IPS DF 4.7 (cell line): ENCODE data around the gene CCNQ.

ENCODE experiments used
- DNase-seq: peaks from one replicate; pipeline ENCODE4 v3.0.0-alpha.2; 2013; ENCODE audit warnings: low spot score; ENCODE audit errors: extremely low read depth

CCNQ gene

DNA sequence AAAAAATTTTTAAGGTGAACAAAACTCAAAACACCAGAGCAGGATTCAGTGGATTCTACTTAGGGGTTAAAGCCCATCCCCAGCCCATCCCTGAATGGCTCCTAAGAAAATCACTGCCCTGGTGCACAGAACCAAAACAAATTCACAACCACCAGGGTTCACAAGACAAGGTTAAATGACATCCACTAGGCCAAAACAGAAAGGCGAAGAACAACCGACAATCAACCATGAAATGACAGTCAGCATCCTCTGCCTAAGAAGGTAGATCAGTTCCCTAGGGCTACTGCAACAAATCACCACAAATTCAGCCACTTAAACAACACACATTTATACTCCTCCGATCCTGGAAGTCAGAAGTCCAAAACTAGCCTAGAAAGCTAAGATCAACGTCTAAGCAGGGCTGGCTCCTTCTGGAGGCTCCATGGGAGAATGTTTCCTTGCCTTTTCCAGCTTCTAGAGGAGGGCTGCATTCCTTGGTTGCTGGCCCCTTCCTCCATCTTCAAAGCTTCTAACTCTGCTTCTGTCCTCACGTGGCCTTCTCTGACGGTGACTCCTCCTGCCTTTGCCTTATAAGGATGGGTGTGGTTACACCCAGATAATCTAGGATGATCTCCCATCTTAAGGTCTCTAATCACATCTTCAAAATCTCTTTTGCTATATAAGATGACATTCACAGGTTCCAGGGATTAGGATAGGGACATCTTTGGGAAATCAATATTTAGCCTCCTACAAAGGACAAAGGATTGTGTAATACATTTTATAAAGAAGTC lies 1.8 kb downstream of the CCNQ start:
- no peak for DNase-seq

DNA sequence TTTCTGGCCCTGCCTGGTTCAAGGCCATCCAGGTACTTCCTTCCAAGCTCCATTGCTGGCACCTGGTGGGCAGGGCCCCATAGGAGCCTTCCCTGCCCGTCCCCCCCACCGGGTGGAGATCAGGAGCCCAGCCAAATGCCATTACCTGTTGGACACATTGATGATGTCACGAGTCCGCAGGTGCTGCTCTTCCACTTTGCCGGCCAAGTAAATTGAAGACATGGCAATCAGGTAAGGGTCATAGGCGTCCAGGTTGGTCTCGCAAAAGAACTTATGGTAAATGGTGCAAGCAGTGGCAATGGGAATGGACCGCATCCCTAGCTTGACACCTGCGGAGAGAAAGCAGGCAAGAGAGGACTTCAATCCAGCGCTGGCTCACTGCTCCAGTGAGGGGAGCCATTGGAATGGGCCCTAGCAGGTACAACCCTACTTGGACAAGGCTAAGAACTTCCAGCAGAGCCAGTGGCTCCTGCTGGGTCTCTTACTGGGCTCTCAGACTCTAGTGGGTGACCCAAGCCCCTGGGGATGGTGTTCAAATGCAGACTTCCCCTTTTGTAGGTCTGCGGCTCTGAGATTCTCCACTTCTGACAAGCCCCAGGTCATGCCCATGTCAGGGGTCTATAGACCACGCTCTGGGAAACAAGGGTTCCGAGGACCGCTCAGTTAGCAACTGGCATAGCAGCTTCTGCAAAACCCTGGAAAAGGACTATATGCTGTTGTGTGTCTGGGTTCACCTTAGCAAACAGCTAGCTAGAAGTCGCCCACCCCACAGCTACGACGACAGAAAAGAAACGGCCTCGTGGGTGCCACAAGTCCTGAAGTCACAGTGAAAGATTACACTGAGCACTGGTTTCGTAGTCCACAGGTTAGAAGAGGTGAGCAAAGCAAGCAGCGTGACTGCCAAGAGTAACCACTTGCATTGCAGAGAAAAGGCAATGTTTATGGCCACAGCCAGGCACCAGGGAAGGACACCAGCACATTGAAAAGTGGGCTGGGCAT lies 2.8 kb downstream of the CCNQ start:
- DNase-seq: no peak

DNA sequence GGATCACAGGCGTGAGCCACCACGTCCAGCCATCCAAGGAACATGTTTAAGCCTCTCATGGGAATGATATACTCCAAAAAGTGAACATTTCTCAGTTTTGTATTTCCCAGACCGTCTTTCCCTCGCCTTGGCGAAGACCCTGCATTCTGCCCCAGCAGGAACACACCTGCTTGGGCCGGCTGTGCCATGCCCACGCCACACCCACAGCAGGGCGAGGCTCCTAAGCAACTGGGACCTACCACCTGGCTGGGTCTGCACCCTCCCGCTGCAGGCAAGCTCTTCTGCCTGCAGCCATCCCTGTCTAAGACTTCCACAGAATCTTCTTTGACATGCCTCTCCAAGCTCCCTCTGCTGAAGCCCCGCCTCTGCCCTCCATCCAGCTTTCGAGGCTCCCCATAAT lies 3.6 kb downstream of the CCNQ start:
- DNase-seq: no peak

DNA sequence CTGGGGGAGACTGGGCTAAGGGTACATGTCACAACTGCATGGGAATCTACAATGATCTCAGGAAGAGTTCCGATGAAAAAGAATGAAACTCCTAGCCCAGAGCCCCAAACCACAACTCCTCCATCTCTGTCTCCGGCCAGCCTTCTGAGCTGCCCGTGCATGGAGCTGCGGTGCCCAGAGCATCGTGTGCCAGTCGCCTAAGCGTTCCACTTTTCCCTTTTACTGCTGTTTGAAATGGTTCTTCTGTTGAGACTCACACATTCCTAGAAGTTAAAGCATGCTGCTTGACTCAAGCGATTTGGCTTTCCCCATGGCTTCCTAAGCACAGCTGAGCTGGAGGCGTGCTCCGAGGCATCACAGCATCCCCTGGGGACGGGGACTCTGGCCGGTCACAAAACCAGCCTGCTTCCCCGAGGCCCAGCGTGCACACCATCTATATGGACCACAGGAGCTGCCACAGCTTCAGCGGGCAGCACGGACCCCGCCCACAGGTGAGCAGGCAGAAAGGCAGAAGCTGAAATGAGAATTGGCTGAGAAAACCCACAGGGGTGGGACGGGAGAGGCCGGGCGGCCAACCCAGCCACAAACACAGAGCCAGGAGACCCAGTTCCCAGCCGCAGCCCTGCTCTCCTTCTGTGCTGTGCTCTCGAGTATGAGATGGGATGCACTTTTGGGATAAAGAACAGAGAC lies 5.0 kb downstream of the CCNQ start:
- no peak for DNase-seq

DNA sequence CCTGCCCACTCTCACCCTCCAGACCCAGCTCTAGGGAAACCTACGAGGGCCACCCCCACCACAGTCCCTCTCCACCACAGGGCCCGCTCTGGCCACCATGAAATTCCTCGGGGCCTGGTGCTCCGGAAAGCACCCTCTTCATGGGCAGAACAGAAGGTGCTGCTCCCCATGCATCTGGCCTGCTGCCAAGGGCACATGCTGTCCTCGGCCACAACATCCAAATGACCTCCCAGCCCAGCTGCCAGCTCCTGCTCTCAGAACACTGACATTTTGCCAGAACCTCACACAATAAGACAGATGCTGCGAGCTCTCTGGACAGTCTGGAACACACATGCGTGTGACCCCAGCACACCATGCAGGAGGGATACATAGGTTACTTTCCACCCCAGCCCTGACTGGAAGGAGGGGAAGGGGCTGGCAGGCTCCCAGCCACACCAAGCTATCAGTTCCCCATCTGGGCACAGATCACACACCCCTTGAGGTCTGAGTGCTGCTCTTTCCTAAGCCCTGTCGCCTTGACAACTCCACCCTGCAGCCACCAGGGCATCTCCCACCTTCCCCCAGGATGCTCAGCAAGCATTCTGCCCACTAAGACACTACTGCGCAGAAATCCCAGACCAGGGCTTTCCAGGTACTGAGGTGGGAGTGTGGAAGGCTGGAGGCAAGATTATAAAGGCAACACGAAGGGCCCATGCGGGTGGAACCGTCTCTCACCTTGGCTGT lies 5.8 kb downstream of the CCNQ start:
- DNase-seq: no peak

DNA sequence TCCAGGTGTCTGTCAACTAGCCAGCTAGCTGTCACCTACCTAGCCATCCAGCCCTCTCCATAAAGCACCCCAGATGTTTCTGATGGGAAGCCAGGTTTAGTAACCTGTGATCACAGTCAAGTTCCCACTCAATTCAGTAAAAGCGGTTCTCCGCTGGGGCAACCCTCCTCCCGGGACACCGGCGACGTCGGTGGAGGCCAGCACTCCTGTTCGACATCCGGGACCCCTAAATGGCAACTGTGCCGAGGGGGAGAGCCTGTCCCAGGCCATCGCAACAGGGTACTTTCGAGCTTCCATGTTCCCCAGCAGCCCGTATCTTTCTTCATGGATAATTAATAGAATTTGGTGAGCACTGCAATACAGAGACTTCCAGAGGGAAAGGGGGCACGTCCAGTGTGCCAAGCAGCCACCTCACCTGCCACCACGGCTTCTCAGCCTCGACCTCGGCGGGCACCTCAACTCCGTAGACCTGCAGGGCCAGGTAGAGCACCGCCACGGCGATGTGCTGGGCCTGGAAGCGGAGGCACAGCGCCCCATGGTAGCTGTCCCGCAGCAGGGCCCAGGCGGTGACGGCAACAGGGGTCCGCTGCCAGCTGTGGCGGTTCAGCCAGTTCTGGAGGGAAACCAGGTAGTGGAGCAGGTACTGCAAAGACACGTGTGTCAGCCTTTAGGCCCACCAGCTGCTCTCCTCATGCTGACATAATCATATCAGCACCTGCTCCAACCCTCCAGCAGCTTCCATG lies 6.7 kb downstream of the CCNQ start:
- DNase-seq: no peak

DNA sequence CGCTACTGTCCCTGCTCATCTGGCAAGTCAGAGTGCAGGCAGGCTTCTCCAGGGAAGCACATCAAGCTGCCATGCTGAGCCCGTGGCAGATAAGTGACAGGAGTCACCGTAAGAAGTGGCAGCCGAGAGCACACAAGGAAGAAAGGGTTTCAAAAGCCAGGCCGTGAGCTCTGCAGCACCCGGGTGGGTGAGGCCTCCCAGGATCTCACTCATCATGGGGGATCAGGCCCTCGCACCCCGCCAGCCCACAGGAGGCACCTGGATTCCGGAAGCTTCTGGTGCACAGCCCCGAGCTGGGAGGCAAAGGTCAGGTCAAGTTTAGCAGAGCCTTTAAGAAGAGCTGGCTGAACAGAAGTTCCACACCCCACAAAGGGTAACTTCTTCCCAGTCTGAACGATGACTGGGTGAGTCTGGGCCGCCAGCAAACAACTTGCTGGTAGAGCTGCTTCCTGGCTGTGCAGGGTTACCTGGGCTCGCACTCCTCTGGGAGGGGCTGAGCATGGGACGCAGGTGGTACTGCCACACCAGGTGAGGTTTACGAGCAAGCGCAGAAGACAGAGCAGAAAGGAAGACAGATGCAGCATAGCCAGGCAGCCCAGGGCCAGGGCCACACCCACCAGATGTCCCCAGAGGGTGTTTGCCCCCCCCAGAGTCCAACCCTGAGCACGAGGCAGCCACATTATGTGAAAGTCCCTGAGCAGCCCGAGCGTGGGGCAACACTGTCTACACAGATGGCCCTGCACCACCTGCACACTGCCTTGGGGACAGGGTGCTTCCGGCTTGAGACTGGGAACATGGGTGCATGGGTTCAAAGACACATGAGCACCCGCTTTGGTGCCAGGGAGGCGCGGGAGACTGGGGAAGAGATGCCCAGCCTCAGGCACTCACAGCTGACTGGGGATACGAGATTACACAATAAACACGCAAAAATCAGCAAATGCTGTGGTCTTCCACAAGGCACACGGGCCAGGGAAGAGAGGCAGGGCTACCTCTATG lies 7.7 kb downstream of the CCNQ start:
- DNase-seq: no peak

DNA sequence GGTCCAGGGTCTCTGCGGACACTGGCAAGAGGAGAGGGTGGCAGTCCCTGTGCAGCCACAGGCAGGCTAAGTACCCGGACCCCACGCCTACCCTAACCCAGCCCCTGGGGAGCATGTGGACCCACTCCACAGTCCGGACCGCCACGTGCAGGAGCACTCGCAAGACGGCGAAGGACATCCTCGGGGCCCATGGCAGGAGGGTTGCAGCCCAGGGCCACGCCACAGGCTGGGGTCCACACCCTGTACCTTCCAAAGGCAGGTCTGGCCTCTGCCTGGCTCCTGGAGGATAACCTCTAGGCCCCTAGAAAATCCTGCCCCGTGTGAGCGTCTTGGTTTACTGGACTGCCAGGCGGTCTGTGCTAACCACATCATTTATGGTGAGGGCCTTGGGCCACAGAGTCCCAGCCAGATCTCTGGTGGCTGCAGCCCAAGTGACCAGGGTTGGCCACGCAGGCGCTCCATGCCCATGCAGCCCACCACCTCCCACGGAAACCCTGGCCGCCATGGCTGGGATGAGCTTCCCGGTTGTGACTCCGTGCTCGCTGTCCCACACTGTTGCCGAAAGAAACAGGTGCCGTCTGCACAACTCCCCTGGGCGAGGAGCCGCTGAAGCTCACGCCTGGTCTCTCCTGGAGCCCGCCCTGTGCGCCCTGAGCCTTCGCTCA lies 10.0 kb downstream of the CCNQ start:
- no peak for DNase-seq

DNA sequence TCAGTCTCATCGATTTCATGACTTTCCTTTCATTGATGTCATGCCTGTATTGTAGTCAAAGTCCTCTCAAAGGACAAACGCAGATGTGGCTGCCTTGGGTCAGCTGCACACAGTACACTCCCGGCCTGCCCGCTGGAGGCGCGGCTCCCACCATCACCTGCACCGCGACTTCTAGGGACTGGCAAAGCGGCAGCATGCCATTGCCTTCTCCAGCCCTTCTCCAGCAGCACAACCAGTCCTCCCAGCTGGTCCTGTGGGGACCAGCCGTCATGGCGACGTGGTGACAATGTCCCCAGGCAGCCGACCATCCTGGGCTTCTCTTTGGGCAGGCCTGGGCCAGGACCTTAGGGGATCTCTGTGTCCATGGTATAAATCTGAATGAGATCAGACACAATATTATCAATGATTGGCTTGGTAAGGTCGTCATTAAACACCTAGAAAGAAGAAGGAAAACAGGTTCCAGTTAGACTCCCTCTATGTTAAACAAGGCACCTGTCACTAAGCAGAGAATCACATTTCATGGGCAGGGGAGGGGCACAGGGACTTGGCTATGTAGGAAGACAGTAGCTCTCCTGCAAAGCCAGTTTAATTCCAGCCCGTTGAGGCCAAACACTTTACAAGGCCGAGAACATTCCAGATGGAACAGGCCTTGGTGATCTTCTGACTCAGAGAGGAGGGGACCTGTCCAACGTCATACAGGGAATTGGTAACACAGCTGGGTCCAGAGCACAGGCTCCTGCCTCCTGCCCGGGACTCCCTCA lies 10.7 kb downstream of the CCNQ start:
- DNase-seq: no peak

DNA sequence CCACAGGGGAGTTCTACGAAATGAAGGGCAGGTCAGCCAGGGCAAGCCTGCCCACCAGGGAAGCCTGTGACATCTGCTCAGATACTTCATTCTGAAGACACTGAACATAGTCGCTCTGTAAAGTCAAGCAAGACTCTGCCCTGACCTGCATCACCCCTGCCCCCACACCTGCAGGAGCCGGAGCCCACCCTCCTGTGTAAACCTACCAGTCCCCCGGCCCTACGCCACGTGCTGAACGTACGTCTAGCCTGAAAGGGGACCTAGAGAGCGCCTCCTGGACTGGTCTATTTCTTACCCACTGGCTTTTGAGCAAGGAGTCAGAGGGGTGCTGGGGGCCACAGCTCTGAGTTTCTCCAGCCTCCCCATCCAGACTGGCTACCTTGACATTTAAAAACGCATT lies 11.6 kb downstream of the CCNQ start:
- no peak for DNase-seq

DNA sequence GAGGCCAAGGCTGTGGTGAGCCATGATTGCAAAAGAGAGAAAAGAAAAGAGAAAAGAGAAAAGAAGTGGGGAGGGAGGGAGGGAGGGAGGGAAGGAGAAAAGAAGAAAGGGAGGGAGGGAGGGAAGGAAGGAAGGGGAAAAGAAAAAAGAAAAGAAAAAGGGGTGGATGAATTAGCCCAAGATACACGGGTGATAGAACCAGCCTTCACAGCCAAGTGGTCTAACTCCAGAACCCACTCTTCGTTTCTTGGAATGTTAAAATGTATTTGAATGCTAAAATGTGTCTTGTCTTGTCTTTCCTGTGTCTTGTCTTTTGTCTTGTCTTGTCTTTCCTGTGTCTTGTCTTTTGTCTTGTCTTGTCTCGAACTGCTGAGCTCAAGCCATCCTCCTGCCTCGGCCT lies 13.1 kb downstream of the CCNQ start:
- DNase-seq: no peak

DNA sequence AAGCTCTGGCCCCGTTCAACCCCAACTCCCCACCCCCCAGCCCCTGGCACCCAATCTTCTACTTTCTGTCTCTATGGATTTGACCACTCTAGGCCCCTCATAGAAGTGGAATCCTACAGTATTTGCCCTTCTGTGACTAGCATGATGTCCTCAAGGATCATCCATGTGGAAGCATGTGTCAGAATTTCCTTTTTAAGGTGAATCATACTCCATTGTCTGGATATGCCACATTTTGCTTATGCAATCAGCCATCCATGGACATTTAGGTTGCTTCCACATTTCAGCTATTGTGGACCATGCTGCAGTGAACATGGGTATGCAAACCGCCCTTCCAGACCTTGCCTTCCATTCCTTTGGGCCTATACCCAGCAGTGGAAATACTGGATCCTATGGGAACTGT lies 15.5 kb downstream of the CCNQ start:
- no peak for DNase-seq

DNA sequence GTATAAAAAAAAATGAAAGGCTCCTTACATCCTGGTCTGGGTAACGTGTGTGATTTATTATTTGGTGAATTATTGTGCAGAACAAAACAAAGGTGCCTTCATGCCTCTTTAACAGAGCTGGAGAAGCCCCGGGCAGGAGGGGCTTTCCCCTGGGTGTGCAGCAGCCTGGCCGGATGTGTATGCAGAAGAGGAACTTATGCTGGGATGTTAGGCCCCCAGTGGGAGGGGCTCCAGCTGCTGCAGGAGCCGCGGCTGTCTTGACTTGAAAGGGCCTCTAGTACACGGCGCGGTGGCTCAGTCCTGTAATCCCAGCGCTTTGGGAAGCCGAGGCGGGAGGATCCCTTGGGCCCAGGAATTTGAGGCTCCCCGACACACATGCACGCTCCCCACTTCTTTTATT lies 16.0 kb downstream of the CCNQ start:
- no peak for DNase-seq

DNA sequence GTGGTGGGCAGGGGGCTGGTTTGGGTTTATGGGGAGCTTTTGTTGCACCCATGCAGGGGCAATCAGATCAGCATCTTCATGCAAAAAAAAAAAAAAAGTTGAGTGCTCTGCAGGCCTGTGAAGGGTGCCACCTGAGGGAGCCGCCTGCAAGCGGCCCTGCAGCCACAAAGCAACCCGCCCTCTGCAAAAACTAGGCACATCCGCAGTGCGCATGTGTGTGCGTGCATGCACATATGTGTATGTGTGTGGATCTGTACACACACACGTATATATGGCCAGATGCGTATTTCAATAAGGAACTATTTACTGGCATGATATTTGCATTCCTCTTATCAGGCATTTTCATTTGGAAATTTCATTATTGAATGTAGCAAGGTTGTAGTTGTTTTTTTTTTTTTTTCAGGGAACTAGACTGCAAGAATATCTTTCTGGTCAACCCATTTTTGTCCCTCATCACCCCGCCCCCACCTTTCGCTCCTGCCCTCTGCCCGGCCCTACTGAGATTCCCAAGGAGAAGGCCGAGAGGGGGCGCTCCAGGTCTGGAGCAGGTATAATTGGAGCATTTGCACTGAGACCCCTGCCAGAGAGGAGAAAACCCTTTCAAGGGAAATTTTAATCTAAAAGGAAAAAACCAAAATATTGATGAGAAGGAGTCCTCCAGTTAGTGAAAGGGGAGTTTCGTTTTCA lies 18.1 kb downstream of the CCNQ start:
- DNase-seq: no peak

DNA sequence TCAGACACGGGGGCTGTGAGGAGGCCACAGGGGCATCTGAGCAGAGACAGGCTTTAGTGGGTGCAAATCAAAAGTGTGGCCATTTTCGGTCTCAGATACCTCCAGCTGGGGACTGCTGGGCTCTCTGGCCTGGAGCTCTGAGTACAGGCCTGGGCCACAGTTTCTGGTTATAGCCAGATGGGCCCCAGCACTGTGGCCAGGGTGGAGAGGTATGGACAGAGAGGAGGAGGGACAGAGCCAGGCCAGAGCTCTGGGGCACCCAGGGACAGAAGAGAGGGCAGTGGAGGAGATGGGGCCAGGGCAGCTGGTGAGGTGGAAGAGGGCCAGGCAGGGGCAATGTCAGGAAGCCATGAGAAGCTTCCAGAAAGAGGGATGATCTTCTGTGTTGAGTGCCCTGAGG lies 20.1 kb downstream of the CCNQ start:
- no peak for DNase-seq

DNA sequence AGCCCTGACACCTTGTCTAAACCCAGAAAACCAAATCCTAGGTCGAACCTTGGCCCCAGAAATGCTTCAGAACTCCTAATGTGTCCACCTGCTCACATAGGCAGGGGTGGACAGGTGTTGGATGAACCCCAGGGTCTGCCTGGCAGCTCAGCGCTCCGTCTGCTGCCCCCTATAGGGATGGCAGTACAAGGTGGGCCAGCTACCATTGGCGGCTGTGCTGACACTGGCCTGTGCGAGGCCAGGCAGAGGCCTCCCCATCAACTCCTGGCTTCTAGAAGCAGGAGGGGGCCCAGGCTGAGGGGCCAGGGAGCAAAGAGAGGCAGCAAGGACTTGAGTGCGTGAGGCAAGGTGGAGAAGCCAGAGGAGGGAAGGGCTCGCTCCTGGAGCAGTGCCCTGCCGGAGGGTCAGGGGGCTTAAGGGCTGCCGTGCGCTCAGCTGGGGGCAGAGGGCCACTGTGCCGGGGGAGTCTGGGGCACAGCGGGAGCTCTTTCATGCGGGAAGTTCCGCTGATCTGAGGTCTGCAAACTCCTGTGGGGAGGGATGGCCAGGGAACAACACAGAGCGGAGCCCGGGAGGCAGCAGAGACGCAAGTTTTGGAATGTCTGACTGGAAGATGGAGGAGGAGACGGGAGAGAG lies 20.6 kb downstream of the CCNQ start:
- DNase-seq: no peak

DNA sequence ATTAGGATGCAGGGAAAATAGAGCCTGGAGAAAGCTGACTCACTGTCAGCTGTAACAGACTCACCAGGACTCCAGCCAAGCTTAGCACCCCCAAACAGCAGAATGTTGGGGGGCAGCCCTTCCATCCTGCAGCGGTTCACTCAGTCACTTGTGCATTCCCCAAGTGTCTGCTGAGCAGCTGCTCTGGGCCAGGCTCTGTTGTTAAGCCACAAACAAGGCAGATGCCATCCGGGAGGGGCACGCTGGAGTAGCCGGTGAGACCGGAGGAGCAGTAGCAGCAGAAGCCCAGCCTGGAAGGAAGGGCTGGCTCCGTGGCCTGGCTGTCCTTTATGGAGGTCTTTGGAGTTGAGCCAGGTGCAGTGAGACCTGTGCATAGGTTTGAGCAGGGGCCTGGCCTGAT lies 22.0 kb downstream of the CCNQ start:
- no peak for DNase-seq
